ENCODE measurements around the gene MCU.

DNA sequence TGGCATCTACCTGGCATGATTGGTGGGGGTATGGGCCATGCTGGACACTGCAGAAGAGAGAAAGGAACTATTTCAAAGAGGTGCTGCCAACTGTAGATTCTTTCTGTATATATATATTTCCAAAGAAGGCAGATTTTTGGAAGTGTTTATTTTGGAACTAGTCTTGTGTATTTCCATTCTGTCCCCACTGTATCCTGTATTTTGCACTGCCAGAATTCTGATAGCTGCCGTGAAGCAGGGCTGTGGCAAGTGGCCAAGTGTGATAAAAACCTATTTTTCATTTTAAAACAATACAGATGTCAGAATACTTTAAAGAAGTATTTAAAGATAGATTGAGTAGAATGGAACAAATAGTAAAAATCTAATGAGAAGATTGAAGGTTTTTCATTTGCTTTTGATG is 17.1 kb downstream of the MCU start:
- TF ChIP-seq, protein P1, sequence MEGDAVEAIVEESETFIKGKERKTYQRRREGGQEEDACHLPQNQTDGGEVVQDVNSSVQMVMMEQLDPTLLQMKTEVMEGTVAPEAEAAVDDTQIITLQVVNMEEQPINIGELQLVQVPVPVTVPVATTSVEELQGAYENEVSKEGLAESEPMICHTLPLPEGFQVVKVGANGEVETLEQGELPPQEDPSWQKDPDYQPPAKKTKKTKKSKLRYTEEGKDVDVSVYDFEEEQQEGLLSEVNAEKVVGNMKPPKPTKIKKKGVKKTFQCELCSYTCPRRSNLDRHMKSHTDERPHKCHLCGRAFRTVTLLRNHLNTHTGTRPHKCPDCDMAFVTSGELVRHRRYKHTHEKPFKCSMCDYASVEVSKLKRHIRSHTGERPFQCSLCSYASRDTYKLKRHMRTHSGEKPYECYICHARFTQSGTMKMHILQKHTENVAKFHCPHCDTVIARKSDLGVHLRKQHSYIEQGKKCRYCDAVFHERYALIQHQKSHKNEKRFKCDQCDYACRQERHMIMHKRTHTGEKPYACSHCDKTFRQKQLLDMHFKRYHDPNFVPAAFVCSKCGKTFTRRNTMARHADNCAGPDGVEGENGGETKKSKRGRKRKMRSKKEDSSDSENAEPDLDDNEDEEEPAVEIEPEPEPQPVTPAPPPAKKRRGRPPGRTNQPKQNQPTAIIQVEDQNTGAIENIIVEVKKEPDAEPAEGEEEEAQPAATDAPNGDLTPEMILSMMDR (IDR thresholded peaks at IDR 0.05; ENCODE audit: poor library complexity), result no peak
- no peak for TF ChIP-seq EZH2phosphoT487 (IDR thresholded peaks at IDR 0.05; ENCODE audit: low read depth, severe bottlenecking, unreplicated experiment)
- no peak for TF ChIP-seq EZH2 (IDR thresholded peaks at IDR 0.05; ENCODE audit: borderline replicate concordance)
